Measurements from ENCODE around the gene TPK1.
A peak's percentile ranks its signal among the peaks of the same experiment; 100 is the strongest.

Gene TPK1

DNA sequence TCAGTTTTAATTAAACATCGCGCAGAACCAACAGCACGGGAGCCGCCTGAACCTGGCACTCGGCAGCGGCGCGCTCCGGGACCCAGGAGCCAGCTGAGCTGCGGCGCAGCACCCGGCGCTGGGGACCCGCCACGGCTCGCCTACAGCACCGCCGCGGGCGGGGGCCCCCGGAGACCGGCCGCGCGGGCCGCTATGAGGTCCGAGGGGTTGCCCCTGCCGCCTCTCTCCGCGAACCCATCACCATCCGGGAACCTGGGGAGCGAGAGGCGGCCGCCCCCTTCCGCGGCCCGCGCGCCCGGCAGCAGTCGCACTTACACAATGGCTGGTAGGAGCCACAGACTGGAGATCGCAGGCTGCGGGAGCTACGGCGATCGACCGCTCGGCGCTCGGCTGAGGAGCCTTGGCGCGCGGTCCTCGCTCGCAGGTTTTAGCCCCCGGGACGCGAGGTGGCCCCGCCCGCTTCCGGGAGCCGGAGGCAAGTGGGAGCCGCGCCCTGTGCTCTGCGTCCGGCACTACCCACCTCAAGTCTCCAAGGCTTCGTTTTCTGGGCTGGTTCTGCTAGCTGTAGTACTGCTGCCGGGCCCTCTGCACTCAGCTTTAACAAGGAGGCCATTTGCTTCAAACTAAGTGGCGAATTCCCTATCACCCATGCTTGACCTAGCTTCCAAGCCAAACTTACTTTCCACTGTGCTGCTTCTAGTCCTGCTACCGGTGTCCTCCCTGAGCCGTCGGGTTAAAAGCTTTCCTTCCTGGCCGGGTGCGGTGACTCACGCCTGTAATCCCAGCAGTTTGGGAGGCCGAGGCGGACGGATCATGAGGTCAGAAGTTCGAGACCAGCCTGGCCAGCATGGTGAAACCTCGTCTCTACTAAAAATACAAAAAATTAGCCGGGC lies at the start of gene TPK1:
Gene TPK1 (minus strand): TSS at position 402 of the 893 bp plus-strand sequence. CDS start 451 bp downstream, outside the sequence.
- peak; percentile 89 to 93 for DNase-seq

DNA sequence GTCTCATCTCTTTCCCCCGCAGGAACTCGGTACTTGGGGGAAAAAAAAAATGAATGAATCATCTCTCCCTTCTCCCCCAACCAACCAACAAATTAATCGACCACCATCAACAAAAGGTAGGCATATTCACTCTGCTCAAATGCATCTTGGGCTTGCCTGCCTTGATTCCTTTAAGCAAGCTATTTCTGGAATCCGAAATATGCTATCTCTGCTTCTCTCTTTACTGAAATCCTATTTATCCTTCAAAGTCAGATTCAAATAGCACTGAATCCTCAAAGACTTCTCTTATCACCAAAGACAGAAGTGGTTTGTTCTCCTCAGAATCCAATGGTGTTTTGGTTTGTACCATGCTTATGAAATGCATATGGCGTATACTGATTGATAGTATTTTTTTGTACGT lies 49.6 kb upstream of the TPK1 start:
- DNase-seq, result no peak

DNA sequence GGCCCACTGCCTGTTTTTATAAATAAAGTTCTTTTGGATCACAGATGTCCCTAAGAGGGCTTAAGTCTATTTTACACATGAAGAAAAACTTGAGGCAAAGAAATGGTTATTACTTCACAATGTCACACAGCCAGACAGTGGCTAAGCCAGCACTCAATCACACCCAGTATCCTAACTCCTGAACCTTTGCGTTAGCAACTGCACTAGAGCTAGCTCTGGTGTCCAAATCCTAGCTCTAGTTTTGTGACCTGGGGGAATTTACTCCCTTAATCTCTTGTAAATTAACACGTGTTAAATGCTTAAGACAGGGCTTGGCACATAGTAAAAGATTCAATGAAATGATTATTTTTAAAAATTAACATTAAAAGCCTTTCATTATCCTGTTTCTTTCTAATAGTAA lies 49.0 kb upstream of the TPK1 start:
- DNase-seq, result no peak

GRCh38 chr7:144873316-144873845 lies 37.5 kb upstream of the TPK1 start:
- DNase-seq, result no peak

- no peak for DNase-seq
Observed at GRCh38 chr7:144869082-144869481, 33.2 kb upstream of the TPK1 start.

DNA sequence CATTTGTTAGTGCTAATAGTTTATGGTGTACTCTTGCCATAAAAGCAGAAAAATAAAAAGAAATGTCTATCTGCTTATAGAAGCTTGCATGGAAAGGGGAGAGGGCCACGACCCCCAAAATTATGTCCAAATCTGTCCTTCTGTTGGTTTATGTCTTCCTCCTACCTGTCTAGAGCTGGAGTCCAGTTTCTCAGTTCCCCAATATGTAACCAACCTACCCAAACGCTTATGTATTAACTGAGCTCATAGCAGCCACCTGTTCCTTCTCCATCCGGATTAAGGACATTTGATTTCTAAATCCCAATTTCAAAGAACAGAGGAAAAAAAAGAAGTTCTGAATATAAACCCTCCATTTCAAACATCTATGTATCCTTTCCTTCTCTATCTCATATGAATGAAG lies 30.3 kb upstream of the TPK1 start:
- DNase-seq, result no peak

- no peak for DNase-seq
Observed at GRCh38 chr7:144863320-144863647, 27.4 kb upstream of the TPK1 start.

GRCh38 chr7:144862612-144863319 lies 26.9 kb upstream of the TPK1 start:
- DNase-seq, result no peak

DNA sequence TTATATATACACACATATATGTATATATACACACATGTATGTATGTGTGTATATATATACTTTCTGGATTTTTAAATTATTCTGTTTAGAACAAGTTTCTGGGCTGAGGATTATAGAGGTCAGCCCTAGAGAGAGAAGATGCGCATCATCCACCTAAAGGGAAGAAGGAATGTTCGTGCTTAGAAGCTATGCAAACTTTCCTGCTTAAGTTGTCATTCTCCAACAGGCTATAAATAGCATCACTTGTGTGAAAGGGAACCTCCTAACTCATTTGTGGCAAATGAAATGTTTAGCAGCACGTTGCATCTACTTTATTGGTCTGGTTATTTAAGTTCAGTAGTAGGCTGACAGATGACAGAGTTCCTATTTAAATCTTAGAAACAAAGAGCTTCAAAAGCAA lies 23.9 kb upstream of the TPK1 start:
- no peak for DNase-seq

DNA sequence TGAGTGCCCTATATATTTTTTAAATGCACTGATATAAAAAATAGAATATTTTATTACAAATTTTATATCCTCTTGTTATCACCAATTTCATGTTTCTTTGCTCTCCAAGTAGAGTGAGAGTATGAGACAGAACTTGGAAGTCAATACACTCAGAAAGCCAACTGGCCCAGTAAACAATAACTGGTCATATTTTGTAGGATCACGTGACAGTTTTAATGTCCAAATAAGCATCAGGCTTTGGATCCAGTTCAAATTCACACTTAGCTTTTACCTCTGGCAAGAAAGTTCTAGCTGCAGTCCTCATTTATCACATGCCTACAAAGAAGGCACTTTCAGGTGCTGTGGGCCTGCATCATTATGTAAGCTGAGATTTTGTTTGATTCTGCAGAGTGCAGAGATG lies 21.6 kb upstream of the TPK1 start:
- DNase-seq, result no peak

GRCh38 chr7:144854839-144855424 lies 19.1 kb upstream of the TPK1 start:
- no peak for DNase-seq

- DNase-seq, result no peak
Observed at GRCh38 chr7:144853542-144853941, 17.7 kb upstream of the TPK1 start.

DNA sequence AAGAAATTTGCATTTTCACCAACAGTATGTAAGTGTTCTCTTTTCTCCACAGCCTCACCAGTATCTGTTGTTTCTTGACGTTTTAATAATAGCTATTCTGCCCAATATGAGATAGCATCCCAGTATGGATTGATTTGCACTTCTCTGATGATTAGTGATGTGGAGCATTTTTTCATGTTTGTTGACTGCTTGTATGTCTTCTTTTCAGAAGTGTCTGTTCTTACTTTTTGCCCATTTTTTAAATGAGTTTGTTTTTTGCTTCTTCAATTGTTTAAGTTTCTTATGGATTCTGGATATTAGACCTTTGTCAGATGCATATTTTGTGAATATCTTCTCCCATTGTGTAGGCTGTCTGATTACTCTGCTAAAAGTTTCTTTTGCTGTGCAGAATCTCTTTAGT lies 12.2 kb upstream of the TPK1 start:
- DNase-seq, result no peak

GRCh38 chr7:144842377-144842851 lies 6.6 kb upstream of the TPK1 start:
- DNase-seq, result peak; percentile 40 to 50

GRCh38 chr7:144836545-144836842 lies 641 bp upstream of the TPK1 start:
- DNase-seq, result no peak

- peak; percentile 68 to 70 for DNase-seq
Observed at GRCh38 chr7:144835155-144835611, 670 bp downstream of the TPK1 start.

DNA sequence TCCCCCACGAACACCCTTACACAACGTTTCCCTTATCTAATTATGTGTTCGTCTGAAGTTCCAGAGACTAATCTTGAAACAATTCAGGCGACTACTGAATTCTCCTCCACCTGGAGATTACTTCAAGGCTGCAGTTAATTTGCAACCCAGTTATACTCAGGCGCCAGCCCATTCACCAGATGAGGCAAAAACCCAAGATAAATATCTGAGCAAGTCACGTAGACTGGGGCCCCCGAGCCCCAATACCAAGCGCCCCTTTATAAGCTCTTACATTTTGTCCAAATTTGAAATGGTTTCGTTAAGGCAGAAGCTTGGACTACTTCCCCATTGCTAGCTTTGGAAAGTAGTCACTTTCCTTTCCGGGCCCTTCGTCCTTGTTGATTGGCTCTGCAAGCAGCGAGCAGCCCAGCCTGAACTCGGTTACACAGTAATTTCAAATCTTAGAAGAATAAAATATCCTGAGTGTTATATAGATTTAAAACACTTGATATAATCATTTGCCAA lies 1.2 kb downstream of the TPK1 start:
- DNase-seq, result peak; percentile 39 to 48

DNA sequence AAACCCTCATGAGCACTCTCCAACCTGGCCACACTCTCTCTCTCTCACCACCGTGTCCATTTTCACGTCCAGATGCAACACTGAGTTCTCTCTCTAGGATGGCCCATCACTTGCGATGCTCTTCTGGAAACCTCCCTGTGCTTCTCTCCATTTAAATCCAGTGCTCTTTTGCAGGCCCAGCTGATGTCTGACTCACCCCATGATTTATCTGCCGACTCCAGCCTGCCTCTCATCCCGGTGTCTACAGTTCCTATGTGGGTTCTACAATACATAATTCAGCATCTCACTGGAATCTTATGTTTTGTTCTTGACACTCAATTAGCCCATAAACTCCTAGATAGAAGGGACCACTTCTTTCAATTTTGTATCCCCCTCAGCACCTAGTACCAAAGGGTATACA lies 5.0 kb downstream of the TPK1 start:
- DNase-seq, result no peak

DNA sequence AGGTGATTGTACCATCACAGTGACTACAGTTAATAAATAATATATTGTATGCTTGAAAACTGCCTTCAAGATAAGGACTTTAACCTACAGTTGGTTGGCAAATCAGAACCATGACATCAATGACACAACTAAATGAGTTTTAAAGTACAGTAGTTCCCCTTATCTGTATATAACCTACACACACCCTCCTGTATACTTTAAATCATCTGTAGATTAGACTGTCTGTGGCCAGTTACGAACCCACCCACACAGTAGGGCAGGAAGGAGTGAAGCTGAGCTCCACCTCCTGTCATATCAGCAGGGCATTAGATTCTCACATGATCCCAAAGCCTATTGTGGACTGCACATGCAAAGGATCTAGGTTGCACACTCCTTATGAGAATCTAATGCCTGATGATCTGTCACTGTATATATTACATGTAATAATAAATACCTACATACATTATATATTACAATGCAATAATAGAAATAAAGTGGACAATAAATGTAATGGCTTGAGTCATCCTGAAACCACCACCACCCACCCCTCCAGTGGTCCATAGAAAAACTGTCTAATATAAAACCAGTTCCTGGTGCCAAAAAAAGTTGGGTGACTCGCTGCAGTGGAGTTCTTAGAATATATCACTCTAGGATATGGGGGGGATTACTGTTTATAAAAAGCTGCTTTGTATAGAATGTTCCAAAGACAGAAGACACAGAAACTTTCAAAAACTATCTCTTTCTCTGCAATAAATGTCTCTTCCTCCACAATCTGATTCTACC lies 5.6 kb downstream of the TPK1 start:
- DNase-seq, result no peak

GRCh38 chr7:144827621-144828020 lies 8.2 kb downstream of the TPK1 start:
- no peak for DNase-seq

GRCh38 chr7:144826208-144826607 lies 9.6 kb downstream of the TPK1 start:
- DNase-seq, result no peak

DNA sequence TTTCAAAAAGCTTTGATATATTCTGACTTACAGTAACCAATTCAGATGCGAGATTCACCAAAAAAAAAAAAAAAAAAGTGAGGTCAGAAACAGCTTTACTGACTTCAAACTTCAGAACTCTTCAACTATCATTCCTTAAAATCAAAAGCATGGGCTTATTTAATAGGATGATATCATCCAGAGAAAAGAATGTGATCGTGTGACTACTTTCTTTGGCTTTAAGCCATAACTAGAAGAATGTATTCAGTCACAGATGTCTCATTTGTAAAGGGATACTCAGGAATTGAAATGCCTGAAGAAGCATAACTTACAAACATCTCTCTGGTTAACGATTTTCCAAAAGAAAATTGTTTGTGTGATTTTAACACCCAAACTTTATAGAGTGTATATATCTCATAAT lies 11.5 kb downstream of the TPK1 start:
- no peak for DNase-seq

DNA sequence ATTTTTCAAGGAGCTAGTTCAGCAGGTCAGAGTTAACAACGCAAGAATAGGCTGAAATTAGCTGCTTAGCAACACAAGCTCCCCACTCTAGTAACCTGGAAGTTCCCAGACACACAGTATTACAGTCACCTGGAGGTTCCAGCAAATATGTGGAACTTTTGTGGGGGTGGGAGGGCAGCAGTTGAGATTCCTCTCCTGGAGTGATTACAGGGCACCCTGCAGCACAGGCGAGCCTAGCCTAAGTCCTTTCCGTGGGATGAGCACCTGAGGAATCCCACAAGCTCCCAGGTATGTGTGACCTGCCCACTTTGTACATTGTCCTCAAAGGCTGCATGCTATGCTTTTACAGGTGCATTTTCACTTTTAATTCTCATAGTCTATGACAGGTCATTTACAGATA lies 13.6 kb downstream of the TPK1 start:
- no peak for DNase-seq
